ENCODE data around the gene APCDD1L.

APCDD1L gene

GRCh38 chr20:58463256-58463655, 51.9 kb downstream of the APCDD1L start:
- DNase-seq = no peak

- no peak for DNase-seq
Measured at GRCh38 chr20:58461899-58462298, 53.3 kb downstream of the APCDD1L start.

GRCh38 chr20:58461104-58461503, 54.1 kb downstream of the APCDD1L start:
- no peak for DNase-seq

- DNase-seq = no peak
Measured at GRCh38 chr20:58459058-58459750, 56.0 kb downstream of the APCDD1L start.

GRCh38 chr20:58458342-58459057, 56.7 kb downstream of the APCDD1L start:
- no peak for DNase-seq

- DNase-seq = no peak
Measured at GRCh38 chr20:58457083-58457695, 58.0 kb downstream of the APCDD1L start.

GRCh38 chr20:58454460-58454859, 60.7 kb downstream of the APCDD1L start:
- DNase-seq = no peak

- no peak for DNase-seq
Measured at GRCh38 chr20:58453391-58453790, 61.8 kb downstream of the APCDD1L start.

GRCh38 chr20:58452667-58453255, 62.4 kb downstream of the APCDD1L start:
- no peak for DNase-seq

GRCh38 chr20:58450254-58450653, 64.9 kb downstream of the APCDD1L start:
- DNase-seq = no peak

GRCh38 chr20:58449681-58450221, 65.4 kb downstream of the APCDD1L start:
- no peak for DNase-seq

- no peak for DNase-seq
Measured at GRCh38 chr20:58448958-58449357, 66.2 kb downstream of the APCDD1L start.

GRCh38 chr20:58447511-58448391, 67.4 kb downstream of the APCDD1L start:
- peak; percentile 80 for DNase-seq

- DNase-seq = no peak
Measured at GRCh38 chr20:58446960-58447265, 68.3 kb downstream of the APCDD1L start.

GRCh38 chr20:58446264-58446959, 68.8 kb downstream of the APCDD1L start:
- DNase-seq = no peak

- no peak for DNase-seq
Measured at GRCh38 chr20:58444746-58445255, 70.4 kb downstream of the APCDD1L start.

- DNase-seq = no peak
Measured at GRCh38 chr20:58441723-58442122, 73.5 kb downstream of the APCDD1L start.

GRCh38 chr20:58440021-58440767, 75.0 kb downstream of the APCDD1L start:
- no peak for DNase-seq

GRCh38 chr20:58438970-58439808, 76.0 kb downstream of the APCDD1L start:
- DNase-seq = no peak
